Body of pancreas (tissue), 4 donors: ENCODE results near the gene TRAF4. TPM values are rescaled to one million over a fixed set of nuclear protein-coding genes. Genes with fewer than 3 reads are reported as not detected.
"Not testable (repeated sequence)": the region's sequence is repeated elsewhere in the genome, so short reads cannot be mapped to it uniquely, and the experiment has no call there.

Experiments used
- ATAC-seq: fragments of 150-250 bp; one replicate; pipeline ENCODE4 v1.9.1; 2016
- DNase-seq, 4 donors: peaks; one replicate each; pipeline ENCODE4 v3.0.0-alpha.2; 2019
- H3K27ac ChIP-seq, 4 donors: fragments of 200-600 bp; sonication (generic); 1 replicate in 3 of 4; 2 replicates in 1 of 4; pipeline versions ENCODE4 v1.5.1 to v1.6.1; 2016 to 2019; ENCODE audit warnings: mild to moderate bottlenecking in 1 of 4, mixed read lengths in 1 of 4, moderate library complexity in 1 of 4
- H3K27me3 ChIP-seq, 2 donors: fragments of 200-600 bp; sonication (generic); one replicate each; pipeline ENCODE4 v1.6.0; 2016; ENCODE audit warnings: mild to moderate bottlenecking in 1 of 2
- H3K36me3 ChIP-seq, 2 donors: fragments of 200-600 bp; sonication (generic); replicated peaks in 1 of 2; 2 replicates each; pipeline ENCODE4 v1.5.1; 2016; ENCODE audit warnings: low read depth in 2 of 2; ENCODE audit not compliant: insufficient read depth in 1 of 2
- H3K4me1 ChIP-seq: fragments of 200-600 bp; sonication (generic); one replicate; pipeline ENCODE4 v1.6.0; 2016
- H3K4me3 ChIP-seq, 2 donors: fragments of 200-600 bp; sonication (generic); 1 replicate in 1 of 2; 2 replicates in 1 of 2; pipeline ENCODE4 v1.5.1; 2016 to 2019
- H3K9me3 ChIP-seq, 3 donors: fragments of 200-600 bp; sonication (generic); 1 replicate in 2 of 3; 2 replicates in 1 of 3; pipeline ENCODE4 v1.5.1; 2016
- CTCF ChIP-seq, 7 experiments: fragments of 450-650 bp in 4 of 7; fragments of 200-600 bp in 3 of 7; sonication (generic) in 3 of 7; IDR thresholded peaks; one replicate each; pipeline ENCODE4 v1.5.1; 2016 to 2019; ENCODE audit warnings: antibody characterized with exemption in 7 of 7
- POLR2A ChIP-seq, 3 donors: fragments of 450-650 bp; IDR thresholded peaks; one replicate each; pipeline ENCODE4 v1.6.1; 2016; ENCODE audit warnings: antibody characterized with exemption in 3 of 3, mild to moderate bottlenecking in 2 of 3
- WGBS, 2 donors: methylation state at CpG; one replicate each; pipeline ENCODE4 v1.1.5; 2017; 5-methylcytosine and 5-hydroxymethylcytosine counted together
- intact Hi-C: fragments of 100-400 bp; cut with DNase I; formaldehyde crosslinking; loops from one replicate; pipeline ENCODE4 v1.15.1; 2023
- total RNA-seq, 2 donors: library from RNA; depleted of rRNA; stranded (reverse); fragments of >200 nt; gene quantifications; one replicate each; pipeline ENCODE4 v1.1.0, GENCODE V29; 2016

Gene TRAF4
- total RNA-seq, 2 donors from 2014 or later: 27.5 to 48.1 TPM

GRCh38 chr17:28733346-28733745, 10.5 kb upstream of the TRAF4 start:
- no peaks in the 10 kb centered on the region for H3K27me3 ChIP-seq
- WGBS, 2 donors: 81 to 86% methylated on average over 1 of the region's 1 CpG
- no peak for ATAC-seq
- intact Hi-C loops: no loop called here
- DNase-seq: no peak
- H3K36me3 ChIP-seq: no peaks in the 10 kb centered on the region
- H3K4me1 ChIP-seq: peaks cover 6% of the 10 kb centered on the region
- no peak for TF ChIP-seq POLR2A (IDR thresholded peaks at IDR 0.05)
- TF ChIP-seq CTCF (IDR thresholded peaks at IDR 0.05): no peak
- no peak overlapping the region for H3K27ac ChIP-seq
- no peak overlapping the region for H3K4me3 ChIP-seq
- no peaks in the 10 kb centered on the region for H3K9me3 ChIP-seq

DNA sequence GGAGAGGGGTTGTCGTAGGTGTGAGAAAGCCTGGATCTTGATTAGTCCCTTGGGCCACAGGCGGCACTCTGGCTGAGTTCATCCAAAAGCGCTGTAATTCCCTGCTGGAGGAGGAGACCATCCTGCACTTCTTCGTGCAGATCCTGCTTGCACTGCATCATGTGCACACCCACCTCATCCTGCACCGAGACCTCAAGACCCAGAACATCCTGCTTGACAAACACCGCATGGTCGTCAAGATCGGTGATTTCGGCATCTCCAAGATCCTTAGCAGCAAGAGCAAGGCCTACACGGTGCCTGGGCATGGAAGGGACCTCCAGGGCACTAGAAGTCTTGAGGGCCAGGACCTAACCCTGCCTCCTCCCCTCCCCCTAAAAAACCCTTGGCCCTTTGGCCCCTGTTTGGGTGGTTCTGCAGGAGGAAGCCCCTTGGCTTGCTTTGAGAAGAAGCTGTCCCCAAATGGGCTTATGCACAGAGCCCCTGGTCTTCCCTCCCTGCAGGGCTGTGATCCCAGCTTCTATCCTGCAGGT, 9.0 kb upstream of the TRAF4 start:
- Histone ChIP-seq H3K4me3 (no peak overlapping the region), H3K27ac (no peak overlapping the region), H3K27me3 (no peaks in the 10 kb centered on the region), H3K4me1 (no peaks in the 10 kb centered on the region), H3K9me3 (no peaks in the 10 kb centered on the region), H3K36me3 (no peaks in the 10 kb centered on the region)
- 91 to 94% methylated on average over 9 to 10 of the region's 10 CpGs for WGBS, 2 donors
- intact Hi-C loops: no loop called here
- ATAC-seq (no peak), DNase-seq (no peak)
- TF ChIP-seq CTCF (IDR thresholded peaks at IDR 0.05): no peak
- no peak for TF ChIP-seq POLR2A (IDR thresholded peaks at IDR 0.05)

DNA sequence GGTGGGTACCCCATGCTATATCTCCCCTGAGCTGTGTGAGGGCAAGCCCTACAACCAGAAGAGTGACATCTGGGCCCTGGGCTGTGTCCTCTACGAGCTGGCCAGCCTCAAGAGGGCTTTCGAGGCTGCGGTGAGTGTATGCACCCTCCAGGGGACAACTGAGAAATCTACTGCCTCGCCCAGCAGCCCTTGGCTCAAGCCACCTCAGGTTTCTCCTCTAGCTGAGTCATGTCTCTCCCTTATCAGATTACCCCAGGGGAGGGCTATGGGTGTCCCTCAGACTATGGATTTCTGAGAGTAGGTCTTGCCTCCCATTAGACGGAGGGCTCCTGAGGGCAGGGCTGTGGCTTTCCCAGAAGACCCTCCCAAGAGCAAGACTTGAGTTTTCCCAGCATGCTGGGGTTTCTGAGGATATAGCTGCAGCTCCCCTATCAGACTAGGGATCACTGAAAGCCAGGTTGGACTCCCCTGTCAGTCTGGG, 8.5 kb upstream of the TRAF4 start:
- H3K27ac ChIP-seq: no peak overlapping the region
- H3K36me3 ChIP-seq: no peaks in the 10 kb centered on the region
- ATAC-seq (no peak), DNase-seq (no peak)
- WGBS, 2 donors: 57 to 82% methylated on average over 1 to 5 of the region's 5 CpGs
- no peak overlapping the region for H3K4me3 ChIP-seq
- no peak for TF ChIP-seq CTCF (IDR thresholded peaks at IDR 0.05)
- no peak for TF ChIP-seq POLR2A (IDR thresholded peaks at IDR 0.05)
- no peaks in the 10 kb centered on the region for H3K9me3 ChIP-seq
- intact Hi-C loops: no loop called here
- H3K27me3 ChIP-seq: no peaks in the 10 kb centered on the region
- no peaks in the 10 kb centered on the region for H3K4me1 ChIP-seq

DNA sequence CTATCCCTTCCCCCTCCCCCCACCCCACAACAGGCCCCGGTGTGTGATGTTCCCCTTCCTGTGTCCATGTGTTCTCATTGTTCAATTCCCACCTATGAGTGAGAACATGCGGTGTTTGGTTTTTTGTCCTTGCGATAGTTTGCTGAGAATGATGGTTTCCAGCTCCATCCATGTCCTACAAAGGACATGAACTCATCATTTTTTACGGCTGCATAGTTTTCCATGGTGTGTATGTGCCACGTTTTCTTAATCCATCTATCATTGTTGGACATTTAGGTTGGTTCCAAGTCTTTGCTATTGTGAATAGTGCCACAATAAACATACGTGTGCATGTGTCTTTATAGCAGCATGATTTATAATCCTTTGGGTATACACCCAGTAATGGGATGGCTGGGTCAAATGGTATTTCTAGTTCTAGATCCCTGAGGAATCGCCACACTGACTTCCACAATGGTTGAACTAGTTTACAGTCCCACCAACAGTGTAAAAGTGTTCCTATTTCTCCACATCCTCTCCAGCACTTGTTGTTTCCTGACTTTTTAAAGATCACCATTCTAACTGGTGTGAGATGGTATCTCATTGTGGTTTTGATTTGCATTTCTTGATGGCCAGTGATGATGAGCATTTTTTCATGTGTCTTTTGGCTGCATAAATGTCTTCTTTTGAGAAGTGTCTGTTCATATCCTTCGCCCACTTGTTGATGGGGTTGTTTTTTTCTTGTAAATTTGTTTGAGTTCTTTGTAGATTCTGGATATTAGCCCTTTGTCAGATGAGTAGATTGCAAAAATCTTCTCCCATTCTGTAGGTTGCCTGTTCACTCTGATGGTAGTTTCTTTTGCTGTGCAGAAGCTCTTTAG, 7.7 kb upstream of the TRAF4 start:
- DNase-seq, H3K27ac ChIP-seq, H3K4me1 ChIP-seq, H3K27me3 ChIP-seq, H3K4me3 ChIP-seq, H3K36me3 ChIP-seq, ATAC-seq, intact Hi-C loops, H3K9me3 ChIP-seq: not testable (repeated sequence)
- WGBS, 2 donors: 94 to 95% methylated on average over 6 to 7 of the region's 8 CpGs

GRCh38 chr17:28737316-28737715, 6.5 kb upstream of the TRAF4 start:
- no peak for ATAC-seq
- TF ChIP-seq CTCF (IDR thresholded peaks at IDR 0.05): no peak
- TF ChIP-seq POLR2A (IDR thresholded peaks at IDR 0.05): no peak
- H3K4me1 ChIP-seq: no peaks in the 10 kb centered on the region
- intact Hi-C loops: no loop called here
- 92% methylated on average over 12 of the region's 12 CpGs; no CpG with 5 or more reads in 1 of the 2 donors for WGBS, 2 donors
- H3K27me3 ChIP-seq: no peaks in the 10 kb centered on the region
- no peak overlapping the region for H3K4me3 ChIP-seq
- DNase-seq: no peak
- H3K9me3 ChIP-seq: no peaks in the 10 kb centered on the region
- H3K36me3 ChIP-seq: no peaks in the 10 kb centered on the region
- H3K27ac ChIP-seq: no peak overlapping the region
